Prostate gland (tissue), 1 donor: ENCODE results near the gene LARP6.

Source experiments
- POLR2A ChIP-seq: fragments of 450-650 bp; IDR thresholded peaks from one replicate; pipeline ENCODE4 v1.6.1; 2016; ENCODE audit warnings: antibody characterized with exemption, mild to moderate bottlenecking
- POLR2AphosphoS5 ChIP-seq: sonication (generic); formaldehyde crosslinking; IDR thresholded peaks from one replicate; pipeline ENCODE4 v1.6.1; 2017; ENCODE audit warnings: antibody characterized with exemption

GRCh38 chr15:70789213-70789612 lies 64.7 kb downstream of the LARP6 start:
- TF ChIP-seq POLR2A (no peak), POLR2AphosphoS5 (no peak)
